Fibroblast of skin of right biceps (primary cell): Measurements from ENCODE around the gene ARHGAP26.

Experiments
- DNase-seq: peaks from one replicate; pipeline ENCODE4 v3.0.0-alpha.2; 2013

ARHGAP26 gene

GRCh38 chr5:142769793-142770649 is at the start of gene ARHGAP26:
Gene ARHGAP26 (plus strand): TSS chr5:142770377. CDS start chr5:142770762, 385 bp downstream.
- peak; percentile 95 for DNase-seq

GRCh38 chr5:142720641-142721271 is 49.4 kb upstream of the ARHGAP26 start:
- peak; percentile 72 for DNase-seq

GRCh38 chr5:142722146-142722545 is 48.0 kb upstream of the ARHGAP26 start:
- DNase-seq, result peak; percentile 34

- DNase-seq, result no peak
Observed at GRCh38 chr5:142722896-142723295, 47.3 kb upstream of the ARHGAP26 start.

GRCh38 chr5:142724821-142725220 is 45.4 kb upstream of the ARHGAP26 start:
- DNase-seq, result no peak

GRCh38 chr5:142725231-142726187 is 44.7 kb upstream of the ARHGAP26 start:
- DNase-seq, result no peak

GRCh38 chr5:142726188-142726731 is 43.9 kb upstream of the ARHGAP26 start:
- peak; percentile 96 for DNase-seq

- DNase-seq, result no peak
Observed at GRCh38 chr5:142727735-142728047, 42.5 kb upstream of the ARHGAP26 start.

- no peak for DNase-seq
Observed at GRCh38 chr5:142735323-142736246, 34.6 kb upstream of the ARHGAP26 start.

GRCh38 chr5:142736247-142736632 is 33.9 kb upstream of the ARHGAP26 start:
- DNase-seq, result no peak

- no peak for DNase-seq
Observed at GRCh38 chr5:142737179-142737578, 33.0 kb upstream of the ARHGAP26 start.

GRCh38 chr5:142740474-142741242 is 29.5 kb upstream of the ARHGAP26 start:
- no peak for DNase-seq

- DNase-seq, result peak; percentile 68
Observed at GRCh38 chr5:142743592-142744441, 26.4 kb upstream of the ARHGAP26 start.

- DNase-seq, result no peak
Observed at GRCh38 chr5:142745268-142745667, 24.9 kb upstream of the ARHGAP26 start.

- peak; percentile 55 for DNase-seq
Observed at GRCh38 chr5:142746532-142747433, 23.4 kb upstream of the ARHGAP26 start.

- no peak for DNase-seq
Observed at GRCh38 chr5:142748132-142748531, 22.0 kb upstream of the ARHGAP26 start.

- no peak for DNase-seq
Observed at GRCh38 chr5:142748568-142749249, 21.5 kb upstream of the ARHGAP26 start.

- DNase-seq, result peak; percentile 56
Observed at GRCh38 chr5:142749321-142749720, 20.9 kb upstream of the ARHGAP26 start.
